Tibial artery (tissue), 4 donors: ENCODE results near the gene GVQW3.

Source experiments
- DNase-seq, 2 donors: peaks; one replicate each; pipeline ENCODE4 v3.0.0-alpha.2; 2019
- H3K27ac ChIP-seq, 2 donors: fragments of 200-600 bp; sonication (generic) in 1 of 2; 1 replicate in 1 of 2; 2 replicates in 1 of 2; pipeline ENCODE4 v1.5.1; 2018 to 2019; ENCODE audit warnings: mild to moderate bottlenecking in 1 of 2
- H3K27me3 ChIP-seq, 2 donors: fragments of 200-600 bp; sonication (generic) in 1 of 2; one replicate each; pipeline versions ENCODE4 v1.5.1 to v1.6.0; 2016 to 2019
- H3K36me3 ChIP-seq, 3 donors: fragments of 200-600 bp; sonication (generic) in 2 of 3; one replicate each; pipeline ENCODE4 v1.5.1; 2016 to 2019; ENCODE audit warnings: mild to moderate bottlenecking in 2 of 3
- H3K4me1 ChIP-seq, 4 donors: fragments of 200-600 bp; sonication (generic) in 2 of 4; 1 replicate in 3 of 4; 2 replicates in 1 of 4; pipeline ENCODE4 v1.5.1; 2016 to 2019
- H3K4me3 ChIP-seq, 2 donors: fragments of 200-600 bp; sonication (generic) in 1 of 2; 1 replicate in 1 of 2; 2 replicates in 1 of 2; pipeline ENCODE4 v1.5.1; 2018 to 2019; ENCODE audit warnings: mild to moderate bottlenecking in 2 of 2
- H3K9me3 ChIP-seq, 3 donors: fragments of 200-600 bp; sonication (generic) in 1 of 3; one replicate each; pipeline ENCODE4 v1.5.1; 2016 to 2019
- intact Hi-C: fragments of 100-400 bp; cut with DNase I; formaldehyde crosslinking; loops from one replicate; pipeline ENCODE4 v1.15.0; 2023; ENCODE audit warnings: low total_unique reads
- TF ChIP-seq, protein P1 (sequence below), 2 experiments: fragments of 200-600 bp in 1 of 2; fragments of 450-650 bp in 1 of 2; IDR thresholded peaks; one replicate each; pipeline ENCODE4 v1.5.1; 2017 to 2019; ENCODE audit warnings: antibody characterized with exemption in 2 of 2, mild to moderate bottlenecking in 1 of 2, moderate library complexity in 1 of 2

GVQW3 gene

DNA sequence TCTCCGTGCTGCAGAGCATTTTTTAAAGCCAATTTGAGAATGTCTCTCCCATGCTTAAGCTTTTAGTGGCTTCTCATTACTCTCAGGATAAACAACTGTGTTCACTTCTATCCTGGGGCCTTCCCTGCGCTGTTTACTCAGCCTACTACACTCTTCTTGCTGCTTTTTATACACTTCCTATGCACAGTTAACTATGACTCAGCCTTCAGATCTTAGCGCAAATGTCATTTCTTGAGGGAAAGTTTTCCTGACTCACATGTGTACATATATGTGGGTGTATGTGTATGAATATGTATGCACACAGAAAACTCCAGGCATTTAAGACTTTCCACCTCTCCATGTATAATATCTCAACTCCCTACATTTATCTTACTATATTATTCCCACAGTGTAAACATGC, 10.0 kb upstream of the GVQW3 start:
- no peak overlapping the region for H3K4me3 ChIP-seq
- DNase-seq, result no peak
- no peaks in the 10 kb centered on the region for H3K27me3 ChIP-seq
- peaks cover 0 to 57% (median 12%) of the 10 kb centered on the region in 4 donors for H3K4me1 ChIP-seq
- TF ChIP-seq, protein P1, sequence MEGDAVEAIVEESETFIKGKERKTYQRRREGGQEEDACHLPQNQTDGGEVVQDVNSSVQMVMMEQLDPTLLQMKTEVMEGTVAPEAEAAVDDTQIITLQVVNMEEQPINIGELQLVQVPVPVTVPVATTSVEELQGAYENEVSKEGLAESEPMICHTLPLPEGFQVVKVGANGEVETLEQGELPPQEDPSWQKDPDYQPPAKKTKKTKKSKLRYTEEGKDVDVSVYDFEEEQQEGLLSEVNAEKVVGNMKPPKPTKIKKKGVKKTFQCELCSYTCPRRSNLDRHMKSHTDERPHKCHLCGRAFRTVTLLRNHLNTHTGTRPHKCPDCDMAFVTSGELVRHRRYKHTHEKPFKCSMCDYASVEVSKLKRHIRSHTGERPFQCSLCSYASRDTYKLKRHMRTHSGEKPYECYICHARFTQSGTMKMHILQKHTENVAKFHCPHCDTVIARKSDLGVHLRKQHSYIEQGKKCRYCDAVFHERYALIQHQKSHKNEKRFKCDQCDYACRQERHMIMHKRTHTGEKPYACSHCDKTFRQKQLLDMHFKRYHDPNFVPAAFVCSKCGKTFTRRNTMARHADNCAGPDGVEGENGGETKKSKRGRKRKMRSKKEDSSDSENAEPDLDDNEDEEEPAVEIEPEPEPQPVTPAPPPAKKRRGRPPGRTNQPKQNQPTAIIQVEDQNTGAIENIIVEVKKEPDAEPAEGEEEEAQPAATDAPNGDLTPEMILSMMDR (IDR thresholded peaks at IDR 0.05), result no peak
- H3K9me3 ChIP-seq, result no peaks in the 10 kb centered on the region
- intact Hi-C loops, result loop anchor here (5.0 kb wide), 1 partner anchor 159 kb away; no protein-coding TSS in a partner anchor
- H3K27ac ChIP-seq, result no peak overlapping the region
- no peaks in the 10 kb centered on the region for H3K36me3 ChIP-seq

- Histone ChIP-seq H3K36me3 (no peaks in the 10 kb centered on the region), H3K4me3 (no peak overlapping the region), H3K9me3 (no peaks in the 10 kb centered on the region), H3K4me1 (peaks cover 0 to 35% (median 22%) of the 10 kb centered on the region in 4 donors), H3K27me3 (no peaks in the 10 kb centered on the region), H3K27ac (no peak overlapping the region)
- TF ChIP-seq, protein P1 (IDR thresholded peaks at IDR 0.05), result no peak
- DNase-seq, result no peak
- intact Hi-C loops, result no loop called here
Measured at GRCh38 chr11:76376746-76377558, 4.2 kb upstream of the GVQW3 start.

DNA sequence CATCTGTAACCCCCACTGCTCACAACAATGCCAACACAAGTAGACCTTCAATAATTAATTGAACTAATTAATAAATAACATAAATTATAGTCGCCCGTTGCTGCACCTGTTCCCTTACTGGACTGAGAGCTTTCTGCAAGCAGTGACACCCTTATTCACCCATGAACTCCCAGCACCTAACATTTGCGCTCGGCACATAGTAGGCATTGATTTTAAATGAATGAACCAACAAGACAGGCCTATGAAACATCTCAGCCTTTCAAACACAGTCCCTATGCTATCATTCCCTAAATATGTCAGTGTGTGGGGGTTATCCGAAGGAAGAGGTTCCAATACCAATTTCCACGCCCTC, 1.3 kb upstream of the GVQW3 start:
- Histone ChIP-seq H3K9me3 (no peaks in the 10 kb centered on the region), H3K27ac (peak overlapping the region; percentile 80 to 90), H3K4me3 (peak overlapping the region; percentile 92 to 100), H3K36me3 (no peaks in the 10 kb centered on the region), H3K4me1 (peaks cover 0 to 49% (median 28%) of the 10 kb centered on the region in 4 donors), H3K27me3 (no peaks in the 10 kb centered on the region)
- TF ChIP-seq, protein P1 (IDR thresholded peaks at IDR 0.05), result no peak
- intact Hi-C loops, result loop anchor here (2.0 to 10.0 kb wide), 4 partner anchors 39 to 145 kb away; no protein-coding TSS in a partner anchor
- DNase-seq, result no peak

- TF ChIP-seq, protein P1 (IDR thresholded peaks at IDR 0.05), result no peak
- no peaks in the 10 kb centered on the region for H3K36me3 ChIP-seq
- H3K4me1 ChIP-seq, result peaks cover 0 to 44% (median 28%) of the 10 kb centered on the region in 4 donors
- H3K4me3 ChIP-seq, result peak overlapping the region; percentile 92 to 100
- no peaks in the 10 kb centered on the region for H3K9me3 ChIP-seq
- H3K27ac ChIP-seq, result peak overlapping the region; percentile 80 to 90
- intact Hi-C loops, result loop anchor here (2.0 to 10.0 kb wide), 4 partner anchors 40 to 146 kb away; no protein-coding TSS in a partner anchor
- H3K27me3 ChIP-seq, result no peaks in the 10 kb centered on the region
- peak; percentile 23 to 67 for DNase-seq
Measured at GRCh38 chr11:76380159-76380976, 755 bp upstream of the GVQW3 start.

DNA sequence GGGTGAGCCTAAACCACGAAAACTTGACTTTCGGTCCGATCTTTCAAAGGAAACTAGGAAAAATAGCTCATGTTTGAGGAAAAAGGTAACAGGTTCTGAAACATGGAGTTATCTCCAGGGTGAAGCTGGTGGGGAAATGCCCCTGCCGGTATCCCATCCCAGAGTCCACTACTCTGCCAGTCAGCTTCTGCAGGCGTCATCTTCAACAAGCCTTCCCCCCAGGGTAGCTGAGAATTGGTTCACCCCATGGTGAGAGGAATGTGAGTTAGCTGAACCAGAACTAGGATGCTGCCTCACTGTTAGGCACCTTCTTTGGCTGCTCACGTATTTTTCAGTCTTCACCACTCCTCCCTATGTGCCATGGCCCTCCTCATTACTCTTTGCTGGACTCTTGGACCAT, 1.1 kb downstream of the GVQW3 start:
- intact Hi-C loops, result loop anchor here (5.0 to 10.0 kb wide), 3 partner anchors 60 to 147 kb away; no protein-coding TSS in a partner anchor
- H3K27ac ChIP-seq, result no peak overlapping the region
- no peak for DNase-seq
- TF ChIP-seq, protein P1 (IDR thresholded peaks at IDR 0.05), result no peak
- peak overlapping the region in 1 of 2 donors; percentile 100 for H3K4me3 ChIP-seq
- H3K27me3 ChIP-seq, result no peaks in the 10 kb centered on the region
- peaks cover 0 to 34% (median 24%) of the 10 kb centered on the region in 4 donors for H3K4me1 ChIP-seq
- H3K9me3 ChIP-seq, result no peaks in the 10 kb centered on the region
- no peaks in the 10 kb centered on the region for H3K36me3 ChIP-seq
